Hematopoietic multipotent progenitor cell treated with erythropoietin and hydrocortisone succinate and interleukin-3 and kit ligand, for 4 days (in vitro differentiated cells): ENCODE data around the gene CDK18.
"Not testable (repeated sequence)": the region's sequence is repeated elsewhere in the genome, so short reads cannot be mapped to it uniquely, and the experiment has no call there.

Source experiments
- DNase-seq: peaks from one replicate; pipeline ENCODE4 v3.0.0-alpha.2; 2015

Gene CDK18

GRCh38 chr1:205481629-205482151 lies 22.8 kb upstream of the CDK18 start:
- no peak for DNase-seq

- DNase-seq: not testable (repeated sequence)
These were observed 21.9 kb upstream of the CDK18 start for GRCh38 chr1:205482587-205482986.

GRCh38 chr1:205483372-205483771 lies 21.1 kb upstream of the CDK18 start:
- no peak for DNase-seq

GRCh38 chr1:205484985-205485967 lies 19.2 kb upstream of the CDK18 start:
- peak; percentile 87 for DNase-seq

GRCh38 chr1:205486258-205486657 lies 18.2 kb upstream of the CDK18 start:
- DNase-seq: no peak

GRCh38 chr1:205488074-205488723 lies 16.3 kb upstream of the CDK18 start:
- DNase-seq: peak; percentile 83

GRCh38 chr1:205491794-205492193 lies 12.7 kb upstream of the CDK18 start:
- no peak for DNase-seq

GRCh38 chr1:205492201-205492667 lies 12.2 kb upstream of the CDK18 start:
- DNase-seq: no peak

GRCh38 chr1:205492774-205493173 lies 11.7 kb upstream of the CDK18 start:
- no peak for DNase-seq

GRCh38 chr1:205493241-205494085 lies 11.0 kb upstream of the CDK18 start:
- DNase-seq: peak; percentile 39

- DNase-seq: no peak
These were observed 10.4 kb upstream of the CDK18 start for GRCh38 chr1:205494115-205494514.

GRCh38 chr1:205495237-205495823 lies 9.1 kb upstream of the CDK18 start:
- no peak for DNase-seq

GRCh38 chr1:205496661-205497060 lies 7.8 kb upstream of the CDK18 start:
- no peak for DNase-seq

GRCh38 chr1:205497351-205497750 lies 7.1 kb upstream of the CDK18 start:
- DNase-seq: no peak

- DNase-seq: no peak
These were observed 4.7 kb upstream of the CDK18 start for GRCh38 chr1:205499789-205500188.

- DNase-seq: no peak
These were observed 3.9 kb upstream of the CDK18 start for GRCh38 chr1:205500240-205501233.

GRCh38 chr1:205502111-205502810 lies 2.2 kb upstream of the CDK18 start:
- no peak for DNase-seq

- no peak for DNase-seq
These were observed 1.5 kb upstream of the CDK18 start for GRCh38 chr1:205502992-205503391.

- DNase-seq: no peak
These were observed 734 bp downstream of the CDK18 start for GRCh38 chr1:205505076-205505729.

GRCh38 chr1:205505791-205506190 lies 1.3 kb downstream of the CDK18 start:
- peak; percentile 27 for DNase-seq
